HL-60 (cell line): Measurements from ENCODE around the gene SLC41A1.

Experiments used
- DNase-seq, 2 experiments: peaks; one replicate each; pipeline ENCODE4 v3.0.0-alpha.2; 2010 to 2020; ENCODE audit warnings: low read depth in 1 of 2, low spot score in 1 of 2
- H3K27ac ChIP-seq: fragments of 250-450 bp; sonication (Bioruptor Pico); replicated peaks from 2 replicates; pipeline ENCODE4 v1.5.1; 2020; ENCODE audit warnings: mild to moderate bottlenecking, moderate library complexity
- H3K27me3 ChIP-seq: fragments of 250-450 bp; sonication (Bioruptor Pico); 2 replicates; pipeline ENCODE4 v1.5.1; 2021; ENCODE audit warnings: mild to moderate bottlenecking, moderate library complexity; ENCODE audit not compliant: insufficient read depth, poor library complexity, severe bottlenecking
- H3K4me3 ChIP-seq: replicated peaks from 2 replicates; pipeline ENCODE4 v1.5.1; 2011; ENCODE audit warnings: mild to moderate bottlenecking, control low read depth, low read length; ENCODE audit not compliant: insufficient read depth
- CTCF ChIP-seq: IDR thresholded peaks from one replicate; pipeline ENCODE4 v1.5.1; 2011; ENCODE audit warnings: low read length, control low read depth, inconsistent platforms; ENCODE audit not compliant: insufficient read depth
- GABPA ChIP-seq: IDR thresholded peaks from 2 replicates; pipeline ENCODE4 v1.6.1; 2012; ENCODE audit warnings: low read depth
- POLR2AphosphoS5 ChIP-seq: IDR thresholded peaks from 2 replicates; pipeline ENCODE4 v1.6.1; 2012; ENCODE audit warnings: low read depth
- SPI1 ChIP-seq: IDR thresholded peaks from 2 replicates; pipeline ENCODE4 v1.6.1; 2012; ENCODE audit warnings: low read depth, mild to moderate bottlenecking, borderline replicate concordance
- TF ChIP-seq, protein P1 (sequence below): IDR thresholded peaks from 2 replicates; pipeline ENCODE4 v1.6.1; 2012; ENCODE audit warnings: low read depth; ENCODE audit not compliant: insufficient replicate concordance

Gene SLC41A1

DNA sequence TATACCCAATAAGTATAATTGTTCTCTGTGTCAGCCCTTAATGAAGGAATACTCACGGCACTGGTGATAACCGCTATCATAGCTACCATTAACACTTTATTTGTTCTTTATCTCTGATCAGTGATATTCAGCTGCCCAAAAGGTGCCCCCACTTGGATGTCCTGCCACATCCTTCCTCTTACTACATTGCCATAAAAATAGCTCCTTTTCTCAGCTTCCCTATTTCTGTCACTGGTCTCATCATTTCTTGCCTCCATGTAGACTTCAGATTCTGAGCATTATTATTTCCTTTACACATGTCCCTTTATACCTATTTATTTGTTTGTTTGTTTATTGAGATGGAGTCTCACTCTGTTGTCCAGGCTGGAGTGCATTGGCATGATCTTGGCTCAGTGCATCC lies 35.0 kb downstream of the SLC41A1 start:
- H3K27me3 ChIP-seq, result no peaks in the 10 kb centered on the region
- no peak overlapping the region for H3K4me3 ChIP-seq
- H3K27ac ChIP-seq, result no peak overlapping the region
- TF ChIP-seq, protein P1, sequence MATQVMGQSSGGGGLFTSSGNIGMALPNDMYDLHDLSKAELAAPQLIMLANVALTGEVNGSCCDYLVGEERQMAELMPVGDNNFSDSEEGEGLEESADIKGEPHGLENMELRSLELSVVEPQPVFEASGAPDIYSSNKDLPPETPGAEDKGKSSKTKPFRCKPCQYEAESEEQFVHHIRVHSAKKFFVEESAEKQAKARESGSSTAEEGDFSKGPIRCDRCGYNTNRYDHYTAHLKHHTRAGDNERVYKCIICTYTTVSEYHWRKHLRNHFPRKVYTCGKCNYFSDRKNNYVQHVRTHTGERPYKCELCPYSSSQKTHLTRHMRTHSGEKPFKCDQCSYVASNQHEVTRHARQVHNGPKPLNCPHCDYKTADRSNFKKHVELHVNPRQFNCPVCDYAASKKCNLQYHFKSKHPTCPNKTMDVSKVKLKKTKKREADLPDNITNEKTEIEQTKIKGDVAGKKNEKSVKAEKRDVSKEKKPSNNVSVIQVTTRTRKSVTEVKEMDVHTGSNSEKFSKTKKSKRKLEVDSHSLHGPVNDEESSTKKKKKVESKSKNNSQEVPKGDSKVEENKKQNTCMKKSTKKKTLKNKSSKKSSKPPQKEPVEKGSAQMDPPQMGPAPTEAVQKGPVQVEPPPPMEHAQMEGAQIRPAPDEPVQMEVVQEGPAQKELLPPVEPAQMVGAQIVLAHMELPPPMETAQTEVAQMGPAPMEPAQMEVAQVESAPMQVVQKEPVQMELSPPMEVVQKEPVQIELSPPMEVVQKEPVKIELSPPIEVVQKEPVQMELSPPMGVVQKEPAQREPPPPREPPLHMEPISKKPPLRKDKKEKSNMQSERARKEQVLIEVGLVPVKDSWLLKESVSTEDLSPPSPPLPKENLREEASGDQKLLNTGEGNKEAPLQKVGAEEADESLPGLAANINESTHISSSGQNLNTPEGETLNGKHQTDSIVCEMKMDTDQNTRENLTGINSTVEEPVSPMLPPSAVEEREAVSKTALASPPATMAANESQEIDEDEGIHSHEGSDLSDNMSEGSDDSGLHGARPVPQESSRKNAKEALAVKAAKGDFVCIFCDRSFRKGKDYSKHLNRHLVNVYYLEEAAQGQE, result no peak
- TF ChIP-seq POLR2AphosphoS5 (no peak), GABPA (peak; percentile 77), SPI1 (peak; percentile 28; the same call in 1 of the 2 replicates), CTCF (no peak)
- peak in 1 of 2 experiments; percentile 37 for DNase-seq

DNA sequence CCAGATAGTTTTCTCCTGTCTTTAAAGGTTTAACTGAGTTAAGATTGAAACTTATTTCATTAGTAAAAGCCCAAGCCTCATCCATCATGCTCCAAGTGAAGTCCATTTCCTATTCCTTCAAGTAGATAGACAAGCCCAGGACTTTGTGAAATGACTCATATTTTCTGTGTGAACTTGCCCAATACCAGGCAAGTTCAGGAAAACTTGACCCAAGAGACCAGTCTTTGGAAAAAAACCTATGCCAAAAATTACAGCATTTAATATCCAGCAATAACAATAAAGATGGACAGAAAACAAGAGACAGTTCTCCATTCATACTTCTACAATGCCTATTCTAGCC lies 37.3 kb downstream of the SLC41A1 start:
- TF ChIP-seq CTCF (no peak), POLR2AphosphoS5 (no peak), SPI1 (no peak), GABPA (no peak)
- TF ChIP-seq, protein P1, result no peak
- Histone ChIP-seq H3K27me3 (no peaks in the 10 kb centered on the region), H3K27ac (no peak overlapping the region; the same call in 1 of the 2 replicates), H3K4me3 (no peak overlapping the region)
- DNase-seq, result peak in 1 of 2 experiments; percentile 28

- TF ChIP-seq POLR2AphosphoS5 (no peak), SPI1 (peak; percentile 36; the same call in 1 of the 2 replicates), CTCF (no peak), GABPA (no peak)
- TF ChIP-seq, protein P1, result no peak
- Histone ChIP-seq H3K27me3 (no peaks in the 10 kb centered on the region), H3K4me3 (peak within 1 kb of the TSS; percentile 68), H3K27ac (peak within 1 kb of the TSS; percentile 63)
- DNase-seq, result peak; percentile 73 to 85
Observed at GRCh38 chr1:205775015-205775716, 37.8 kb downstream of the SLC41A1 start, which contains the start of gene RAB29. Gene RAB29, minus strand, starts transcription at chr1:205775482. Its CDS starts 526 bp downstream, at chr1:205774956.
